Activated B cell treated with CpG ODN at 0.5 μM for 24 hours (primary cell): ENCODE data around the gene MAP1LC3A. TPM values are rescaled to one million over a fixed set of nuclear protein-coding genes. Genes with fewer than 3 reads are reported as not detected.

Source experiments
- ATAC-seq: fragments of 200-7000 bp; cut with Tn5 transposase; one replicate; pipeline ENCODE4 v1.10.0; 2021; ENCODE audit warnings: low read depth, mild to moderate bottlenecking, moderate library complexity
- CTCF ChIA-PET: fragments of 350-600 bp; sonication (Branson Sonifier 250); formaldehyde crosslinking; loops from one replicate; lab custom pipeline; 2021; ENCODE audit warnings: antibody characterized with exemption; lab: Charles Lee
- POLR2A ChIA-PET: fragments of 350-600 bp; sonication (Branson Sonifier 250); formaldehyde crosslinking; loops from one replicate; lab custom pipeline; 2021; ENCODE audit warnings: antibody characterized with exemption; lab: Charles Lee
- DNase-seq: peaks from one replicate; pipeline ENCODE4 v3.0.0; 2022
- H3K27ac Mint-ChIP-seq: one replicate; pipeline ENCODE4 v1.8.0; 2020; ENCODE audit warnings: mixed read lengths
- H3K27me3 Mint-ChIP-seq: one replicate; pipeline ENCODE4 v1.8.0; 2021; ENCODE audit warnings: mixed read lengths
- H3K36me3 Mint-ChIP-seq: one replicate; pipeline ENCODE4 v1.8.0; 2021; ENCODE audit warnings: low read depth, mixed read lengths
- H3K4me1 Mint-ChIP-seq: one replicate; pipeline ENCODE4 v1.8.0; 2021; ENCODE audit warnings: mixed read lengths
- H3K4me3 Mint-ChIP-seq: one replicate; pipeline ENCODE4 v1.8.0; 2020; ENCODE audit warnings: mild to moderate bottlenecking, mixed read lengths
- H3K9me3 Mint-ChIP-seq: one replicate; pipeline ENCODE4 v1.8.0; 2020; ENCODE audit warnings: mixed read lengths
- intact Hi-C: fragments of 100-400 bp; cut with micrococcal nuclease; formaldehyde crosslinking; loops from one replicate; pipeline ENCODE4 v1.15.1; 2024
- total RNA-seq: library from RNA; stranded (reverse); gene quantifications from 2 replicates; pipeline ENCODE4 v1.2.3, GENCODE V29; 2022
- TF ChIP-seq, protein P1 (sequence below): fragments of 200-600 bp; IDR thresholded peaks from one replicate; pipeline ENCODE4 v1.8.0; 2022; ENCODE audit warnings: antibody characterized with exemption, mild to moderate bottlenecking

MAP1LC3A gene
- total RNA-seq, 1 donor from 2014 or later = 1.6 TPM

- ChIA-PET CTCF (interaction anchor here (2.2 kb wide), 1 partner anchor 216 kb away, joined by 6 read pairs; no protein-coding TSS in a partner anchor), POLR2A (no interaction called here)
- H3K36me3 Mint-ChIP-seq = peaks cover 71% of the 10 kb centered on the region
- H3K4me1 Mint-ChIP-seq = peaks cover 2% of the 10 kb centered on the region
- H3K27me3 Mint-ChIP-seq = no peaks in the 10 kb centered on the region
- H3K4me3 Mint-ChIP-seq = no peak overlapping the region
- ATAC-seq (no peak), DNase-seq (no peak)
- no peaks in the 10 kb centered on the region for H3K9me3 Mint-ChIP-seq
- TF ChIP-seq, protein P1, sequence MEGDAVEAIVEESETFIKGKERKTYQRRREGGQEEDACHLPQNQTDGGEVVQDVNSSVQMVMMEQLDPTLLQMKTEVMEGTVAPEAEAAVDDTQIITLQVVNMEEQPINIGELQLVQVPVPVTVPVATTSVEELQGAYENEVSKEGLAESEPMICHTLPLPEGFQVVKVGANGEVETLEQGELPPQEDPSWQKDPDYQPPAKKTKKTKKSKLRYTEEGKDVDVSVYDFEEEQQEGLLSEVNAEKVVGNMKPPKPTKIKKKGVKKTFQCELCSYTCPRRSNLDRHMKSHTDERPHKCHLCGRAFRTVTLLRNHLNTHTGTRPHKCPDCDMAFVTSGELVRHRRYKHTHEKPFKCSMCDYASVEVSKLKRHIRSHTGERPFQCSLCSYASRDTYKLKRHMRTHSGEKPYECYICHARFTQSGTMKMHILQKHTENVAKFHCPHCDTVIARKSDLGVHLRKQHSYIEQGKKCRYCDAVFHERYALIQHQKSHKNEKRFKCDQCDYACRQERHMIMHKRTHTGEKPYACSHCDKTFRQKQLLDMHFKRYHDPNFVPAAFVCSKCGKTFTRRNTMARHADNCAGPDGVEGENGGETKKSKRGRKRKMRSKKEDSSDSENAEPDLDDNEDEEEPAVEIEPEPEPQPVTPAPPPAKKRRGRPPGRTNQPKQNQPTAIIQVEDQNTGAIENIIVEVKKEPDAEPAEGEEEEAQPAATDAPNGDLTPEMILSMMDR = no peak
- H3K27ac Mint-ChIP-seq = no peak overlapping the region
- intact Hi-C loops = no loop called here
Measured at GRCh38 chr20:34528921-34529297, 29.6 kb upstream of the MAP1LC3A start.

- no peaks in the 10 kb centered on the region for H3K9me3 Mint-ChIP-seq
- no peak for ATAC-seq
- POLR2A ChIA-PET = interaction anchor here (1.3 kb wide), 1 partner anchor 15 kb away, joined by 3 read pairs; no protein-coding TSS in a partner anchor
- H3K36me3 Mint-ChIP-seq = peaks cover 73% of the 10 kb centered on the region
- H3K27me3 Mint-ChIP-seq = no peaks in the 10 kb centered on the region
- CTCF ChIA-PET = interaction anchor here (2.0 to 2.5 kb wide), 2 partner anchors 217 to 240 kb away, joined by 5 to 9 read pairs; no protein-coding TSS in a partner anchor
- intact Hi-C loops = no loop called here
- no peak for DNase-seq
- peaks cover 2% of the 10 kb centered on the region for H3K4me1 Mint-ChIP-seq
- H3K27ac Mint-ChIP-seq = no peak overlapping the region
- no peak overlapping the region for H3K4me3 Mint-ChIP-seq
- TF ChIP-seq, protein P1 = no peak
Measured at GRCh38 chr20:34529742-34530141, 28.8 kb upstream of the MAP1LC3A start.

DNA sequence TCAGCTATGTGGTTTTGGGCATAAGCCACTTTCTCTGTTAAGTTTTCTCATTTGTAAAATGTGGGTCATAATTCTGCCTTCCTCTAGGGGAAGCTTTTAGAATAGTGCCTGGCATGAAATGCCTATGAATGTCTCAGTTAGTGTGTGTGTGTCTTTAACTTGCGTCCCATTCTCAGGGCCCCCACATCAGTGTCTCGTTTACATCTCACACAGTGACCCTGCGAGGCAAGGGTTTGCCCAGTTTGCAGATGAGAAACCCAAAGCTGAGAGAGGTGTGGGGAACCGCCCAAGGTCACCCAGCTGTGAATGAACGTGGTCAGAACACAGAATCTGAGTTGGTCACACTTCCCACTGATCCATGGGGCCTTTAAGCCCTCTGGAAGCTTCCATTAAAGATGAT lies 28.2 kb upstream of the MAP1LC3A start:
- no peaks in the 10 kb centered on the region for H3K27me3 Mint-ChIP-seq
- DNase-seq = no peak
- intact Hi-C loops = no loop called here
- H3K4me1 Mint-ChIP-seq = no peaks in the 10 kb centered on the region
- no peak overlapping the region for H3K4me3 Mint-ChIP-seq
- POLR2A ChIA-PET = interaction anchor here (1.3 kb wide), 1 partner anchor 16 kb away, joined by 3 read pairs; no protein-coding TSS in a partner anchor
- TF ChIP-seq, protein P1 = no peak
- no peak for ATAC-seq
- H3K9me3 Mint-ChIP-seq = no peaks in the 10 kb centered on the region
- CTCF ChIA-PET = interaction anchor here (1.0 to 2.5 kb wide), 3 partner anchors 179 to 240 kb away, joined by 3 to 9 read pairs (median 5); no protein-coding TSS in a partner anchor
- no peak overlapping the region for H3K27ac Mint-ChIP-seq
- H3K36me3 Mint-ChIP-seq = peaks cover 75% of the 10 kb centered on the region

DNA sequence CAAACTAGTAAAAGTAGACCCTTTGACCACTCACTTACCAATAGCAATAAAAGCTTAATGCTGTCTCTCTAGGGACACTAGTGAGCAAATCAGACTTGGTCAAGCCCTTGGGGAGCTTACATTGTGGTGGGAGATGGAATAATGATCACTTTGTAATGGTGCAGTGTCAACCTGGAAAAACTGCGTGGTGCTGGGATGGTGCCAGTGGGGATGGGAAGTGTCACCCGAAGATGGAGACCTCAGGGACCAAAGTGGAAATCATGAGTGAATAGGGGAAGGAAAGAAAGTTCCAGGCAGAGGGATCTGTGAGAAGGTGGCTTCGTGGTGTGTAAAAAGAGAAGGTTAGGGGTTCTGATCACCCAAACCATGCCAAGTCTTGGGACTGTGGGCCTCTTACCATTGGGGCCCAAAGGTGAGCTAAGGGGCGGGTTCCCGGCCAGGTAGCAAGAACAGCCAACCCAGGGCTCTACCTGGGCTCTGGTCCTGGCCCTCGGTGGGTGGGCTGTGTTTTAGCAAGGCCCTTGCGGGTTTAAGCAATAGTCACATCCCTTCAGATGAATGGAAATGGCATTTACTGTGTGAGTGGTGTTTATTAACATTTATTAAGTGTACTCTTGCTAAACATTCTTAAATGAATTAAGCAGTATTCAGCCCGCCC lies 26.8 kb upstream of the MAP1LC3A start:
- Mint-ChIP-seq H3K4me3 (no peak overlapping the region), H3K9me3 (no peaks in the 10 kb centered on the region), H3K27ac (no peak overlapping the region), H3K4me1 (no peaks in the 10 kb centered on the region), H3K27me3 (no peaks in the 10 kb centered on the region), H3K36me3 (peaks cover 75% of the 10 kb centered on the region)
- intact Hi-C loops = no loop called here
- CTCF ChIA-PET = interaction anchor here (2.0 to 2.5 kb wide), 2 partner anchors 219 to 238 kb away, joined by 5 to 9 read pairs; no protein-coding TSS in a partner anchor
- no peak for DNase-seq
- ATAC-seq = no peak
- TF ChIP-seq, protein P1 = no peak
- POLR2A ChIA-PET = interaction anchor here (0.8 kb wide), 1 partner anchor 15 kb away, joined by 4 read pairs; the partner anchor contains the start of gene DYNLRB1

GRCh38 chr20:34532320-34532719 lies 26.2 kb upstream of the MAP1LC3A start:
- no peak for DNase-seq
- ChIA-PET POLR2A (no interaction called here), CTCF (no interaction called here)
- TF ChIP-seq, protein P1 = no peak
- intact Hi-C loops = no loop called here
- no peaks in the 10 kb centered on the region for H3K9me3 Mint-ChIP-seq
- no peak overlapping the region for H3K4me3 Mint-ChIP-seq
- H3K4me1 Mint-ChIP-seq = no peaks in the 10 kb centered on the region
- H3K36me3 Mint-ChIP-seq = peaks cover 75% of the 10 kb centered on the region
- no peaks in the 10 kb centered on the region for H3K27me3 Mint-ChIP-seq
- ATAC-seq = no peak
- H3K27ac Mint-ChIP-seq = no peak overlapping the region
